Neuronal stem cell (in vitro differentiated cells): ENCODE measurements around the gene PNN.

Source experiments
- DNase-seq: peaks from one replicate; pipeline ENCODE4 v3.0.0-alpha.2; 2013; ENCODE audit warnings: low spot score
- H2AFZ ChIP-seq: one replicate; pipeline ENCODE4 v1.6.1; 2013; ENCODE audit warnings: mild to moderate bottlenecking, low read length, inconsistent platforms
- H2AK5ac ChIP-seq: 2 replicates; pipeline ENCODE4 v1.6.1; 2013; ENCODE audit warnings: low read depth, mild to moderate bottlenecking, inconsistent platforms, low read length, moderate library complexity, mixed read lengths
- H2BK120ac ChIP-seq: 2 replicates; pipeline ENCODE4 v1.6.1; 2013; ENCODE audit warnings: low read depth, mild to moderate bottlenecking, inconsistent platforms, low read length, moderate library complexity, mixed read lengths
- H2BK12ac ChIP-seq: one replicate; pipeline ENCODE4 v1.6.1; 2013; ENCODE audit warnings: low read length, inconsistent platforms
- H2BK15ac ChIP-seq: 2 replicates; pipeline ENCODE4 v1.6.1; 2013; ENCODE audit warnings: mild to moderate bottlenecking, low read length, inconsistent platforms, mixed read lengths
- H2BK5ac ChIP-seq: one replicate; pipeline ENCODE4 v1.6.1; 2013; ENCODE audit warnings: inconsistent platforms, mild to moderate bottlenecking, low read length, moderate library complexity
- H3K14ac ChIP-seq: one replicate; pipeline ENCODE4 v1.6.1; 2013; ENCODE audit warnings: low read length, inconsistent platforms
- H3K18ac ChIP-seq: 2 replicates; pipeline ENCODE4 v1.6.1; 2013; ENCODE audit warnings: low read length, inconsistent platforms
- H3K23ac ChIP-seq: 2 replicates; pipeline ENCODE4 v1.6.1; 2013; ENCODE audit warnings: low read depth, mild to moderate bottlenecking, mixed read lengths, low read length, inconsistent platforms; ENCODE audit not compliant: poor library complexity
- H3K27ac ChIP-seq: replicated peaks from 3 replicates; pipeline ENCODE4 v1.5.1; 2013; ENCODE audit warnings: low read length, inconsistent platforms
- H3K27me3 ChIP-seq, 3 experiments: 2 replicates each; pipeline ENCODE4 v1.6.1; 2013; ENCODE audit warnings: low read length in 3 of 3, mild to moderate bottlenecking in 2 of 3, inconsistent platforms in 1 of 3, low read depth in 1 of 3, mixed read lengths in 1 of 3, moderate library complexity in 1 of 3; ENCODE audit not compliant: control insufficient read depth in 3 of 3, insufficient read depth in 3 of 3
- H3K36me3 ChIP-seq, 2 donors: replicated peaks in 1 of 2; 2 replicates each; pipeline ENCODE4 v1.6.1; 2013; ENCODE audit warnings: low read length in 2 of 2; ENCODE audit not compliant: control insufficient read depth in 2 of 2, insufficient read depth in 2 of 2
- H3K4ac ChIP-seq: 2 replicates; pipeline ENCODE4 v1.6.1; 2013; ENCODE audit warnings: inconsistent platforms, mild to moderate bottlenecking, low read length, moderate library complexity
- H3K4me1 ChIP-seq, 2 donors: 1 replicate in 1 of 2; 2 replicates in 1 of 2; pipeline ENCODE4 v1.6.1; 2013; ENCODE audit warnings: low read length in 2 of 2, low read depth in 1 of 2; ENCODE audit not compliant: control insufficient read depth in 2 of 2, insufficient read depth in 1 of 2
- H3K4me2 ChIP-seq: one replicate; pipeline ENCODE4 v1.6.1; 2013; ENCODE audit warnings: mild to moderate bottlenecking, low read length, inconsistent platforms; ENCODE audit not compliant: insufficient read depth, poor library complexity, severe bottlenecking
- H3K4me3 ChIP-seq, 2 donors: 2 replicates each; pipeline ENCODE4 v1.5.1; 2013; ENCODE audit warnings: low read length in 2 of 2, mild to moderate bottlenecking in 2 of 2, inconsistent platforms in 1 of 2, moderate library complexity in 1 of 2
- H3K79me1 ChIP-seq: one replicate; pipeline ENCODE4 v1.6.1; 2013; ENCODE audit warnings: low read depth, mild to moderate bottlenecking, inconsistent platforms, low read length, moderate library complexity
- H3K9ac ChIP-seq: one replicate; pipeline ENCODE4 v1.6.1; 2013; ENCODE audit warnings: mild to moderate bottlenecking, low read depth, low read length, inconsistent platforms; ENCODE audit not compliant: poor library complexity
- H3K9me3 ChIP-seq, 2 donors: replicated peaks in 1 of 2; 2 replicates each; pipeline versions ENCODE3 to v1.6.1; 2013; ENCODE audit warnings: low read length in 2 of 2, mild to moderate bottlenecking in 2 of 2, inconsistent platforms in 1 of 2, low read depth in 1 of 2, mixed read lengths in 1 of 2, moderate library complexity in 1 of 2; ENCODE audit not compliant: control insufficient read depth in 2 of 2, insufficient read depth in 1 of 2
- H4K8ac ChIP-seq: one replicate; pipeline ENCODE4 v1.6.1; 2013; ENCODE audit warnings: low read depth, mild to moderate bottlenecking, inconsistent platforms, low read length, moderate library complexity
- H4K91ac ChIP-seq: one replicate; pipeline ENCODE4 v1.6.1; 2013; ENCODE audit warnings: low read length, low read depth, mild to moderate bottlenecking, inconsistent platforms; ENCODE audit not compliant: poor library complexity
- WGBS, 2 donors: extraction: QIAGEN DNeasy Blood & Tissue Kit; methylation state at CpG; one replicate each; pipeline ENCODE4 v1.1.7; 2013; ENCODE audit warnings: missing lambda C conversion rate in 2 of 2, mixed read lengths in 1 of 2; ENCODE audit not compliant: insufficient read length in 2 of 2, insufficient replicate concordance in 1 of 2; ENCODE audit errors: extremely low coverage in 2 of 2; 5-methylcytosine and 5-hydroxymethylcytosine counted together

Gene PNN

GRCh38 chr14:39184628-39185255 is 9.7 kb downstream of the PNN start:
- Histone ChIP-seq H3K4me3 (no peak overlapping the region), H3K4ac (no peak overlapping the region), H4K8ac (no peak overlapping the region), H2BK12ac (no peak overlapping the region), H4K91ac (no peak overlapping the region), H2AFZ (no peak overlapping the region), H3K9me3 (no peaks in the 10 kb centered on the region), H2BK5ac (no peak overlapping the region), H2BK15ac (no peak overlapping the region), H3K36me3 (peaks cover 18 to 60% of the 10 kb centered on the region in 2 donors), H3K14ac (no peak overlapping the region), H3K27me3 (no peaks in the 10 kb centered on the region), H2BK120ac (no peak overlapping the region), H3K4me1 (peaks cover 0 to 4% of the 10 kb centered on the region in 2 donors), H3K9ac (no peak overlapping the region), H3K27ac (no peak overlapping the region), H3K4me2 (no peak overlapping the region), H3K79me1 (no peaks in the 10 kb centered on the region), H3K23ac (no peak overlapping the region), H2AK5ac (no peak overlapping the region), H3K18ac (no peak overlapping the region)
- no peak for DNase-seq
- no CpG with 5 or more reads among the region's 4 CpGs for WGBS, 2 donors

- Histone ChIP-seq H4K8ac (no peak overlapping the region), H2BK15ac (no peak overlapping the region)
Observed at GRCh38 chr14:39185256-39186049, 10.4 kb downstream of the PNN start.

GRCh38 chr14:39186941-39187525 is 12.0 kb downstream of the PNN start:
- peaks cover 6 to 37% of the 10 kb centered on the region in 2 donors for H3K36me3 ChIP-seq
- H3K27me3 ChIP-seq = no peaks in the 10 kb centered on the region
- no peaks in the 10 kb centered on the region for H3K79me1 ChIP-seq
- no peak overlapping the region for H2BK12ac ChIP-seq
- no peak overlapping the region for H2BK15ac ChIP-seq
- no peak overlapping the region for H2AFZ ChIP-seq
- H4K91ac ChIP-seq = no peak overlapping the region
- H3K27ac ChIP-seq = peak overlapping the region; percentile 16
- no peak overlapping the region for H3K14ac ChIP-seq
- no peak overlapping the region for H2AK5ac ChIP-seq
- no peak overlapping the region for H3K18ac ChIP-seq
- H3K23ac ChIP-seq = no peak overlapping the region
- no peak overlapping the region for H2BK5ac ChIP-seq
- H3K4me3 ChIP-seq = no peak overlapping the region
- no peak overlapping the region for H3K4ac ChIP-seq
- no peak overlapping the region for H3K4me2 ChIP-seq
- H3K9ac ChIP-seq = no peak overlapping the region
- no peak for DNase-seq
- no CpG with 5 or more reads among the region's 4 CpGs for WGBS, 2 donors
- no peak overlapping the region for H4K8ac ChIP-seq
- no peaks in the 10 kb centered on the region for H3K9me3 ChIP-seq
- no peak overlapping the region for H2BK120ac ChIP-seq
- peaks cover 0 to 4% of the 10 kb centered on the region in 2 donors for H3K4me1 ChIP-seq

More at GRCh38 chr14:39185256-39186049, 10.4 kb downstream of the PNN start:
- no peak overlapping the region for H3K4me2 ChIP-seq
- H3K14ac ChIP-seq = no peak overlapping the region
- H3K23ac ChIP-seq = no peak overlapping the region
- H3K9ac ChIP-seq = no peak overlapping the region
- H3K9me3 ChIP-seq = no peaks in the 10 kb centered on the region
- no peak overlapping the region for H2BK5ac ChIP-seq
- H4K91ac ChIP-seq = no peak overlapping the region
- H3K27ac ChIP-seq = no peak overlapping the region
- no peak overlapping the region for H3K4ac ChIP-seq
- peaks cover 17 to 53% of the 10 kb centered on the region in 2 donors for H3K36me3 ChIP-seq
- no peak for DNase-seq
- H3K79me1 ChIP-seq = no peaks in the 10 kb centered on the region
- H3K4me3 ChIP-seq = no peak overlapping the region
- no peak overlapping the region for H2AFZ ChIP-seq
- no peaks in the 10 kb centered on the region for H3K27me3 ChIP-seq
- no peak overlapping the region for H2AK5ac ChIP-seq
- H2BK120ac ChIP-seq = no peak overlapping the region
- no peak overlapping the region for H3K18ac ChIP-seq
- no CpG with 5 or more reads among the region's 5 CpGs for WGBS, 2 donors
- H3K4me1 ChIP-seq = peaks cover 0 to 4% of the 10 kb centered on the region in 2 donors
- H2BK12ac ChIP-seq = no peak overlapping the region
